Astrocyte of the cerebellum (primary cell): Measurements from ENCODE around the gene DOP1B.
"Not testable (repeated sequence)": the region's sequence is repeated elsewhere in the genome, so short reads cannot be mapped to it uniquely, and the experiment has no call there.

Experiments
- DNase-seq: peaks from one replicate; pipeline ENCODE4 v3.0.0-alpha.2; 2011; ENCODE audit warnings: low read depth
- H3K4me3 ChIP-seq: 2 replicates; pipeline ENCODE4 v1.5.1; 2011; ENCODE audit warnings: mild to moderate bottlenecking, low read depth, low read length, moderate library complexity
- in situ Hi-C: cut with HindIII; loops from 2 replicates; pipeline ENCODE4 v1.10.0; 2017; ENCODE audit warnings: low sequenced_read_pairs
- TF ChIP-seq, protein P1 (sequence below): IDR thresholded peaks from 2 replicates; pipeline ENCODE4 v1.5.1; 2012; ENCODE audit warnings: low read length, low read depth, moderate library complexity, mild to moderate bottlenecking; ENCODE audit errors: missing control alignments

DOP1B gene

DNA sequence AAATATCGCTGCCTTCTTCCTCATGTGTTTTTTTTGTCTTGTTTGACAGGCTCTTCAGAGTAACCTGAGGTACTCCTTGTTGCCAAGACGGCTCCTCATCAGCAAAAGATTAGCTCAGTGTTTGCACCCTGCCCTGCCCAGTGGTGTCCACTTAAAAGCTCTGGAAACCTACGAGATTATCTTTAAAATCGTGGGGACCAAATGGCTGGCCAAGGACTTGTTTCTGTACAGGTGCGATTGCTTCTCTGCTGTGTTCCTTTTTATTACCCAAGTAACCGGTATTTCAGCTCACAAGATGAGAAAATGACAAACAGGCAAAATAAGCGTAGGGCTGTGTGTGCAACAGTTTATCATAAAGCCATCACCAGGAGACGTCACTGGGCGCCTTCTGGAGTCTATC lies 42.4 kb downstream of the DOP1B start:
- no peak overlapping the region for H3K4me3 ChIP-seq
- no peak for DNase-seq
- in situ Hi-C loops: no loop called here
- TF ChIP-seq, protein P1, sequence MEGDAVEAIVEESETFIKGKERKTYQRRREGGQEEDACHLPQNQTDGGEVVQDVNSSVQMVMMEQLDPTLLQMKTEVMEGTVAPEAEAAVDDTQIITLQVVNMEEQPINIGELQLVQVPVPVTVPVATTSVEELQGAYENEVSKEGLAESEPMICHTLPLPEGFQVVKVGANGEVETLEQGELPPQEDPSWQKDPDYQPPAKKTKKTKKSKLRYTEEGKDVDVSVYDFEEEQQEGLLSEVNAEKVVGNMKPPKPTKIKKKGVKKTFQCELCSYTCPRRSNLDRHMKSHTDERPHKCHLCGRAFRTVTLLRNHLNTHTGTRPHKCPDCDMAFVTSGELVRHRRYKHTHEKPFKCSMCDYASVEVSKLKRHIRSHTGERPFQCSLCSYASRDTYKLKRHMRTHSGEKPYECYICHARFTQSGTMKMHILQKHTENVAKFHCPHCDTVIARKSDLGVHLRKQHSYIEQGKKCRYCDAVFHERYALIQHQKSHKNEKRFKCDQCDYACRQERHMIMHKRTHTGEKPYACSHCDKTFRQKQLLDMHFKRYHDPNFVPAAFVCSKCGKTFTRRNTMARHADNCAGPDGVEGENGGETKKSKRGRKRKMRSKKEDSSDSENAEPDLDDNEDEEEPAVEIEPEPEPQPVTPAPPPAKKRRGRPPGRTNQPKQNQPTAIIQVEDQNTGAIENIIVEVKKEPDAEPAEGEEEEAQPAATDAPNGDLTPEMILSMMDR: no peak

DNA sequence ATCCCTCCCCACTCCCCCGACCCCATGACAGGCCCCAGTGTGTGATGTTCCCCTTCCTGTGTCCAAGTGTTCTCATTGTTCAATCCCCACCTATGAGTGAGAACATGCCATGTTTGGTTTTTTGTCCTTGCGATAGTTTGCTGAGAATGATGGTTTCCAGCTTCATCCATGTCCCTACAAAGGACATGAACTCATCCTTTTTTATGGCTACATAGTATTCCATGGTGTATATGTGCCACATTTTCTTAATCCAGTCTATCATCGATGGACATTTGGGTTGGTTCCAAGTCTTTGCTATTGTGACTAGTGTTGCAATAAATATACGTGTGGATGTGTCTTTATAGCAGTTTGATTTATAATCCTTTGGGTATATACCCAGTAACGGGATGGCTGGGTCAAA lies 43.0 kb downstream of the DOP1B start:
- H3K4me3 ChIP-seq, DNase-seq, in situ Hi-C loops: not testable (repeated sequence)

DNA sequence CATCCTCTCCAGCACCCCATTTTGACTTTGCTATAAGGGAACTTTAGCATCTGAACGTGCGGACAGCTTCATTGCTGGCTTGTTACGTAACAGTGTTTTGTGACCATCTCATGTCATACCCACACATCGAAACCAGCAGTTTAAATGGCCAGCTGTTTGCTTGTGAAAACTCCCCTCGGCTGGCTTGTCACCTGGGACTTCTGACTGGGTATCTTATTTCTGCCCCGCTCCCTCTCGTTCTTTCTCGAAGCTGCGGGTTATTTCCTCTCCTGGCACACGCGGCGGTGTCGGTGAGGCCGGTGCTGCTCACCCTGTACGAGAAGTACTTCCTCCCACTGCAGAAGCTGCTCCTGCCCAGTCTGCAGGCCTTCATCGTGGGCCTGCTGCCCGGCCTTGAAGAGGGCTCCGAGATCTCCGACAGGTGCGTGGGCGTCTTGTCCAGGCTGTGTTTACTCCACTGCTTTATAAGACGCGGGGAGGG lies 43.5 kb downstream of the DOP1B start:
- H3K4me3 ChIP-seq: no peak overlapping the region
- DNase-seq: no peak
- TF ChIP-seq, protein P1: no peak
- in situ Hi-C loops: no loop called here

DNA sequence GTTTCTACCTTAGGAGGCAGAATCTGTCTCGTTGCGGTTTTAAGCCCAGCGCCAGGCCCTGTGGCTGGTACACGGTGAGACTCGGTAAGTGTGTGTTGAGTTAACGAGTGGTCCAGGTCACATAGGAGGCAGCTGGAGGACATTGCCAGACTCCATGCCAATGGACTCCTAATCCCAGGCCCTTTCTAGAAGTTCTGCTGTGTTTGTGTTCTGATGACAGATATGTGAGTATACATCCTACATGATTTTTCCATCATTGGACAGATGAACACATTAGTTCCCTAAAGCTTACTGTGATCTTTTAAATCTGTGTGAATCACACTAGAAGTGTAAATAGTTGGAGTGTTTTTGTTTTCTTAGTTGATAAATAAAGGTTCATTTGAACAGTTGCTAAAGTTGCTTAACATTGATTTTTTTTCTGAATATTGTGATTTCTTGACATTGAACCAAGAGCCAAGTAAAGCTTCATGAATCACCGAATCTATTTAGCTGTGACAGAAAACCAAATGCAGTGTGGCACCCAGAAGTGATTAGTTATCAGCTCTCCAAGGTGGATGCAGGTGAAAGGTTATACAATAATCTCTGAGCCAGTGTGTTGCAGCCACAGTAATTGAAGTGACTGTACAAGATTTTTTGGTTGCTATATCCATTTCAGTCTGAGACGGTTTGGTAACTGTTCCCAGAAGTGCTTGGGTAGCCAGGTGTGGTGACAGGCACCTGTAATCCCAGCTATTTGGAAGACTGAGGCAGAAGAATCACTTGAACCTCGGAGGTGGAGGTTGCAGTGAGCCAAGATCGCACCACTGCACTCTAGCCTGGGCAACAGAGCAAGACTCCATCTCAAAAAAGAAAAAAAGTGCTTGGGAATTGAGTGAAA lies 46.3 kb downstream of the DOP1B start:
- in situ Hi-C loops: no loop called here
- DNase-seq: no peak
- TF ChIP-seq, protein P1: no peak
- H3K4me3 ChIP-seq: no peak overlapping the region

DNA sequence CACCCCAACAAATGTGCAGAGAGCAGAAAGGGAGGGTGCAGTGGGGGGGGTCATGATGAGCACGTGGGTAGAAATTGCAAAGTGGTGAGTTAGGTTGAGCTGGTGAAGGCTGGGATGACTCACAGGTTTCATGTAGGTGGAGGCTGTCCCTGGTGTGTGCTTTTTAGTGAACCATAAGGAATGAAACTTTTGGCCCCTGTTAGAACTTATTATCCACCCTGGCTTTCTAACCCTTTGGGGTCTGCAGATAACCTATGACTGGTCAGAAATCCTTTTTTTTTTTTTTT lies 46.9 kb downstream of the DOP1B start:
- in situ Hi-C loops: no loop called here
- DNase-seq: peak; percentile 53
- H3K4me3 ChIP-seq: no peak overlapping the region
- TF ChIP-seq, protein P1: no peak

DNA sequence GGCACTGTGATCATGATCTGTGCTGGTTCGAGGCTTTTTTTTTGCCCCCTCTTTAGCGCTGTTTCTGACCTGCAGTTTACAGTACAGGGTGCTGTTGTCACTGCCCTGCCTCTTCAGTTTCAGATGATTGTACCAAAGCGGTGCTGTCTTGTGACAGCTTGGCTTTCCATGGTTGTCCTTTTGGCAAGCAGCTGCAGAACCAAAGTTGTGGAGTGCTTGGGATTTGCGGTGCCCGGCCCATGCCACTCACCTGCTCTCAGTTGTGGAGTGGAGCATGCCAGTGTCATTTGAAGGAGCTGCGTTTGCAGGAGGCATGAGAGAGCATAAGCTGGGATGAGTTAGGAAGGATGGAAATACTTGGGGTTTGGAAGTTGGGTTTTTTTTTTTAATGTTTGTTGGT lies 48.4 kb downstream of the DOP1B start:
- in situ Hi-C loops: no loop called here
- no peak overlapping the region for H3K4me3 ChIP-seq
- no peak for DNase-seq
- TF ChIP-seq, protein P1: no peak

DNA sequence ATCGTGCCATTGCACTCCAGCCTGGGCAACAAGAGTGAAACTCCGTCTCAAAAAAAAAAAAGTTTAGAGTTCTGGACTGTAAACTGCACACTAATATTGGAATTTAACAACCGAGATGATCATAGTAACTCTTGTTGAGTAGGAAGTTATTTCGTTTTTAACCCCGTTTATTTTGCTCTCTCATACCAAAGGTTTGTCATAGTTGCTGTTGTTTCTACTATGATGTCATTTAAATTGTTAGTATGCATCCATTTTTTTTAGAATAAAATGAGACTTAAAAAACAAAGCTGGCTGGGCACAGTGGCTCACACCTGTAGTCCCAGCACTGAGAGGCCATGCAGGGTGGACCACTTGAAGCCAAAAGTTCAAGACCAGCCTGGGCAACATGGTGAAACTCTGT lies 49.3 kb downstream of the DOP1B start:
- TF ChIP-seq, protein P1: no peak
- H3K4me3 ChIP-seq: no peak overlapping the region
- in situ Hi-C loops: no loop called here
- no peak for DNase-seq
